Tibial nerve (tissue), 4 donors: ENCODE data around the gene COL25A1. TPM values are rescaled to one million over a fixed set of nuclear protein-coding genes. Genes with fewer than 3 reads are reported as not detected.

Source experiments
- DNase-seq, 2 donors: peaks; one replicate each; pipeline ENCODE4 v3.0.0-alpha.2; 2019; ENCODE audit warnings: low spot score in 2 of 2
- H3K27ac ChIP-seq, 4 donors: fragments of 200-600 bp; sonication (generic) in 3 of 4; one replicate each; pipeline ENCODE4 v1.5.1; 2017 to 2019; ENCODE audit warnings: mild to moderate bottlenecking in 1 of 4
- H3K27me3 ChIP-seq, 2 donors: fragments of 200-600 bp; sonication (generic) in 1 of 2; one replicate each; pipeline versions ENCODE4 v1.5.1 to v1.6.0; 2017 to 2019
- H3K36me3 ChIP-seq, 3 donors: fragments of 200-600 bp; sonication (generic); one replicate each; pipeline ENCODE4 v1.5.1; 2018 to 2019
- H3K4me1 ChIP-seq, 4 donors: fragments of 200-600 bp; sonication (generic) in 3 of 4; one replicate each; pipeline ENCODE4 v1.5.1; 2017 to 2019
- H3K4me3 ChIP-seq, 4 donors: fragments of 200-600 bp; sonication (generic) in 3 of 4; one replicate each; pipeline ENCODE4 v1.5.1; 2017 to 2019; ENCODE audit warnings: mild to moderate bottlenecking in 1 of 4, moderate library complexity in 1 of 4
- H3K9me3 ChIP-seq, 4 donors: fragments of 200-600 bp; sonication (generic) in 3 of 4; one replicate each; pipeline ENCODE4 v1.5.1; 2017 to 2019
- EP300 ChIP-seq, 2 donors: sonication (generic); formaldehyde crosslinking; IDR thresholded peaks; one replicate each; pipeline ENCODE4 v1.6.1; 2017; ENCODE audit warnings: antibody characterized with exemption in 2 of 2, mild to moderate bottlenecking in 1 of 2
- POLR2A ChIP-seq, 2 donors: fragments of 450-650 bp; IDR thresholded peaks; one replicate each; pipeline ENCODE4 v1.6.1; 2017; ENCODE audit warnings: antibody characterized with exemption in 2 of 2, mild to moderate bottlenecking in 2 of 2, moderate library complexity in 2 of 2
- WGBS, 2 donors: methylation state at CpG; one replicate each; pipeline ENCODE4 v1.1.5; 2018; 5-methylcytosine and 5-hydroxymethylcytosine counted together
- total RNA-seq, 4 donors: library from RNA; depleted of rRNA; stranded (reverse); fragments of >200 nt; gene quantifications; one replicate each; pipeline ENCODE4 v1.1.0, GENCODE V29; 2016
- TF ChIP-seq, protein P1 (sequence below), 5 experiments: fragments of 200-600 bp in 3 of 5; fragments of 450-650 bp in 2 of 5; sonication (generic) in 3 of 5; IDR thresholded peaks; one replicate each; pipeline ENCODE4 v1.5.1; 2016 to 2019; ENCODE audit warnings: antibody characterized with exemption in 5 of 5, mild to moderate bottlenecking in 3 of 5, moderate library complexity in 2 of 5

Gene COL25A1
- total RNA-seq, 4 donors from 2014 or later = 1.5 to 4.1 (median 2.3) TPM

DNA sequence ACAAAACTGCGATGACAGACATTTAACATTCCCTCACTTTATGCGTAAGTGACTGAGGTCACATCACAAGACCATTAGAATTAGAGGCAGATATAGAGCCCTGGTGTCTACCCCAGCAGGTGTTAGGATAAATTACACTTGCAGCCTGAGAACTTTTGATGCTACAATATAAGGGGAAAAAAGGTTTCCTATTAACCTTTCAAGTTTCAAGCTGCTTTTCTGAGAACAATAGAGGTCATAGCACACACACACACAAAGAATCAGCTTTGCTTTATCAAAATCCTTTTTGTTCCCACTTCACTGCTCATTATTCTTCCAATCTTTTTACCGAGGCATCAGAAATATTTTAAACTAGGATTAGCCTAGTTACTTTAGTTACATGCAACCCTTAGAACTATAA lies 119.8 kb downstream of the COL25A1 start:
- TF ChIP-seq, protein P1, sequence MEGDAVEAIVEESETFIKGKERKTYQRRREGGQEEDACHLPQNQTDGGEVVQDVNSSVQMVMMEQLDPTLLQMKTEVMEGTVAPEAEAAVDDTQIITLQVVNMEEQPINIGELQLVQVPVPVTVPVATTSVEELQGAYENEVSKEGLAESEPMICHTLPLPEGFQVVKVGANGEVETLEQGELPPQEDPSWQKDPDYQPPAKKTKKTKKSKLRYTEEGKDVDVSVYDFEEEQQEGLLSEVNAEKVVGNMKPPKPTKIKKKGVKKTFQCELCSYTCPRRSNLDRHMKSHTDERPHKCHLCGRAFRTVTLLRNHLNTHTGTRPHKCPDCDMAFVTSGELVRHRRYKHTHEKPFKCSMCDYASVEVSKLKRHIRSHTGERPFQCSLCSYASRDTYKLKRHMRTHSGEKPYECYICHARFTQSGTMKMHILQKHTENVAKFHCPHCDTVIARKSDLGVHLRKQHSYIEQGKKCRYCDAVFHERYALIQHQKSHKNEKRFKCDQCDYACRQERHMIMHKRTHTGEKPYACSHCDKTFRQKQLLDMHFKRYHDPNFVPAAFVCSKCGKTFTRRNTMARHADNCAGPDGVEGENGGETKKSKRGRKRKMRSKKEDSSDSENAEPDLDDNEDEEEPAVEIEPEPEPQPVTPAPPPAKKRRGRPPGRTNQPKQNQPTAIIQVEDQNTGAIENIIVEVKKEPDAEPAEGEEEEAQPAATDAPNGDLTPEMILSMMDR (IDR thresholded peaks at IDR 0.05) = no peak
- no peak for TF ChIP-seq POLR2A (IDR thresholded peaks at IDR 0.05)
- Histone ChIP-seq H3K4me1 (peaks cover 0 to 10% (median 3%) of the 10 kb centered on the region in 4 donors), H3K9me3 (no peaks in the 10 kb centered on the region), H3K27me3 (no peaks in the 10 kb centered on the region), H3K36me3 (no peaks in the 10 kb centered on the region), H3K4me3 (no peak overlapping the region), H3K27ac (no peak overlapping the region)
- WGBS, 2 donors = 42 to 48% methylated on average over 3 of the region's 3 CpGs
- DNase-seq = no peak

DNA sequence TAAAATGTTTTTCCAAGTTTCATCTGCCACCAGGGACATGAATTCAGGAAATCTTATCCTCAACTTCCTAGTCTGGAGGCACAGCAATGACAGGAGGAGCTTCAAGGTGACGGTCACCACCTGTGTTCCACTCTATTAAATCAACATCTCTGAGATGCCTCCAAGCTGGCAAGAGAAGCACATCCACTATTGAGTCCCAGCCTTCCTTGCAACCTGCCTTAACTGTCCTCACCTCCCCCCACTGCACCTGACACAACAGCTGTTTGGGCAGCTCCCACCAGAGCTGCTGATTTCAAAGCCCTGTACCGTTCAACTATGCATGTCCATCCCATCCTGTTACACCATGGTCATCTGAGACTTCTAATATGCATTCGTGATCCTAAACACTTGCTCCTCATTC lies 123.4 kb downstream of the COL25A1 start:
- 80 to 88% methylated on average over 3 of the region's 3 CpGs for WGBS, 2 donors
- Histone ChIP-seq H3K27ac (no peak overlapping the region), H3K27me3 (no peaks in the 10 kb centered on the region), H3K4me1 (peaks cover 0 to 7% (median 1%) of the 10 kb centered on the region in 4 donors), H3K36me3 (no peaks in the 10 kb centered on the region), H3K4me3 (no peak overlapping the region), H3K9me3 (no peaks in the 10 kb centered on the region)
- TF ChIP-seq, protein P1 (IDR thresholded peaks at IDR 0.05) = no peak
- TF ChIP-seq POLR2A (IDR thresholded peaks at IDR 0.05) (no peak), EP300 (IDR thresholded peaks at IDR 0.05) (no peak)
- DNase-seq = no peak

DNA sequence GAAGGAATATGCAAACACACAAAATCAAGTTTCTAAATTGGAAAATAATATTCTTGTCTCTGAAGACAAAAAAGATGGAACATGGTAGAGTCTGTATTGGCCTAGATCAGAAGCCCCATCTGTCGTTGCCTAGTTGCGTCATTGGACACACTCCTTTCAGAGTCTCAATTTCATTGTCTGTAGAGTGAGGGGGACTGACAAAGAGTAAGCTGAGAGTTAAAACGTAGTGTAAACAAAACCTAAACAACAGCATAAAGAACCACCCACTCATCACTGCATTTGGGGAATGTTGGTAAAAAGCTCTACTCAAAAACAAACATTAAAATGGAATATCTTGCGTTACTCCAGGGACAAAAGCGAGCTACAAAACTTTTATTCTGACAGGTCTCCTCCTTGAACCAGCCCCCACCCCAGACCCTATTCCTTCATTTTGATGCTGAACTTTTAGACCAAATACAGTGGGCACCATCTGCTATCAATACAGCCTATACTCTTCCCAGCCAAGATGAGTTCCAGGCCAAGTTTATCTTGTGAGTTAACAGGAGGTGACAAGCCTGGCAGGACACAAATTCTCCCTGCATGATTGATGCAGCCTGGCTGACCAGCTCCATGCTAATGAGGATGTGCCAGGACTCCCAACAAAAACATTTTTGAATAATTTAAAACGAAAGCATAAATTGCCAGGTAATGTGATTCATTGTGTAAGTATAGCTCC lies 125.2 kb downstream of the COL25A1 start:
- no peak overlapping the region for H3K27ac ChIP-seq
- no peak for DNase-seq
- H3K27me3 ChIP-seq = no peaks in the 10 kb centered on the region

DNA sequence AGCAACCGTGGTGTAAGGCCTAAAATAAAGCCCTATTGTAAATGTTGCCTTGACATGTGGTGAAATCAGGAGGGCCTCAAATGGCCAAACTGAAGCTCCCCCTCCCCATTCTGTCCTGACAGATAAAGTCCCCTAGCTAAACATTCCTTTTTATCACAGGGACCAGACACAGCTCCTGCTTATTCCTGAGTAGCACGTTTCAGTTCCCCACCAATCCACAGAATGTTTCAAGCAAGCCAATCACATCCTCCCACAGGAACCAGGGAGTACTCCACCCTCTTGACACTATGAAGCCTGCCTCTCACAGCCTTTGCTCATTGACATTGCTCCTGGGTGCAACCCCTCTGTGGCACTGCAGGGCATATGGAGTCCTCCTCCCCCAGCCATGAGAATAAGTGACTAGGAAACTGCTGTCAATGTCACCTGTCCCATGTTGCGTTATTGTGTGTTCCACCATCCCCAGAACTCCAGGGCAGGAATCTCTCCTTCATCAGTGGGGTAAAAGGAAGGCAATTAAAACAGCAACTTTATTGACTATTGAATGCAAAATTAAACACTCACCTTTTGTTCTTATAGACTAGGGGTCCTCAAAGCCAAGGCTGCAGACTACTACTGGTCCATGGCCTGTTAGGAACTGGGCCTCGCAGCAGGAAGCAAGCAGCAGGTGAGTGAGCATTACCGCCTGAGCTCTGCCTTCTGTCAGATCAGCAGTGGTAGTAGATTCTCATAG lies 128.1 kb downstream of the COL25A1 start:
- WGBS, 2 donors = 79 to 86% methylated on average over 5 of the region's 5 CpGs
- H3K27me3 ChIP-seq = no peaks in the 10 kb centered on the region
- no peaks in the 10 kb centered on the region for H3K36me3 ChIP-seq
- TF ChIP-seq, protein P1 (IDR thresholded peaks at IDR 0.05) = no peak
- TF ChIP-seq POLR2A (IDR thresholded peaks at IDR 0.05) (no peak), EP300 (IDR thresholded peaks at IDR 0.05) (no peak)
- H3K4me1 ChIP-seq = no peaks in the 10 kb centered on the region
- H3K27ac ChIP-seq = no peak overlapping the region
- H3K9me3 ChIP-seq = no peaks in the 10 kb centered on the region
- no peak for DNase-seq
- H3K4me3 ChIP-seq = no peak overlapping the region

More for the DNA sequence above, 125.2 kb downstream of the COL25A1 start:
- 74 to 78% methylated on average over 6 of the region's 6 CpGs for WGBS, 2 donors
- no peak for TF ChIP-seq POLR2A (IDR thresholded peaks at IDR 0.05)
- TF ChIP-seq, protein P1 (IDR thresholded peaks at IDR 0.05) = no peak
- TF ChIP-seq EP300 (IDR thresholded peaks at IDR 0.05) = no peak
- no peak overlapping the region for H3K4me3 ChIP-seq
- H3K4me1 ChIP-seq = no peaks in the 10 kb centered on the region
- no peaks in the 10 kb centered on the region for H3K36me3 ChIP-seq
- H3K9me3 ChIP-seq = no peaks in the 10 kb centered on the region

DNA sequence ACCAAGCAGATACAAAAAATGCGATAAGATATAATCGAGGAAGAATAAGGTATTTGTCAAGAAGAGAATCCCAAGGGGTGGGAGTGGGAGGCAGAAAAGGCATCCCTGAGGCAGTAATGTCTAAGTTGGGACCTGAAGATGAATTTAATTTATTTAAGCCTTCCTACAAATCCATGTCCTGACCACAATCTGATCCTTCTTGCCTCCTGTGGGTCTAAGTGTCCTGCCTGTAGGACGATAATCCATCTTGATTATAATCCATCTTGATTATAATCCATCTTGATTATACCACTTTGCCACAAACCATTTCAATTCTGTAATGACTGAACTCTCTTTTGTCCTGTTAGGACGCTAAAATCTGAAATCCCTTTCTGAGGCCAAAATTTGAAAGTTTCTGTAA lies 130.2 kb downstream of the COL25A1 start:
- DNase-seq = no peak
- 70 to 74% methylated on average over 4 of the region's 4 CpGs for WGBS, 2 donors
- TF ChIP-seq, protein P1 (IDR thresholded peaks at IDR 0.05) = no peak
- no peak for TF ChIP-seq EP300 (IDR thresholded peaks at IDR 0.05)

More for the DNA sequence above, 130.2 kb downstream of the COL25A1 start:
- H3K9me3 ChIP-seq = no peaks in the 10 kb centered on the region
- H3K27ac ChIP-seq = no peak overlapping the region
- no peak overlapping the region for H3K4me3 ChIP-seq
- no peaks in the 10 kb centered on the region for H3K4me1 ChIP-seq
- H3K27me3 ChIP-seq = no peaks in the 10 kb centered on the region
- H3K36me3 ChIP-seq = no peaks in the 10 kb centered on the region
